GM21717 (cell line): ENCODE data around the gene ARRDC1.
A peak's percentile ranks its signal among the peaks of the same experiment; 100 is the strongest.
"Not testable (repeated sequence)": the region's sequence is repeated elsewhere in the genome, so short reads cannot be mapped to it uniquely, and the experiment has no call there.

ENCODE experiments used
- ATAC-seq: cut with Tn5 transposase; IDR thresholded peaks from one replicate; pipeline ENCODE4 v1.9.1; 2021; ENCODE audit warnings: mild to moderate bottlenecking, moderate library complexity; ENCODE audit not compliant: unreplicated experiment

Gene ARRDC1

DNA sequence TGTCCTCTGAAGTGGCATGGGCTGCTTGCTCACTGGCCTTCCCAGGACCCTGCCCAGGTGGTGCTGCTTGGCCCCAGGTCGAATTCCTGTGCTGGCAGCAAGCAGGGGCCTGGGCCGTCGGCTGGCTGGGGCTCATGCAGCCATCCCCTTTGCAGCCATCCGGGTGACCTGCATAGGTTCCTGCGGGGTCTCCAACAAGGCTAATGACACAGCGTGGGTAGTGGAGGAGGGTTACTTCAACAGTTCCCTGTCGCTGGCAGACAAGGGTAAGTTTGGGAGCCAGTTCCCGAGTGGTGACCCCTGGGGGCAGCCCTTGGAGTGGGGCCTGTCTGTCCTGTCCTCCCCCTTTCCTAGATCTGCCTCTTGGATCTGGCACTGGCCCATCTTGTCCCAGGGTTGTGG, 7.3 kb downstream of the ARRDC1 start:
- ATAC-seq, result no peak

DNA sequence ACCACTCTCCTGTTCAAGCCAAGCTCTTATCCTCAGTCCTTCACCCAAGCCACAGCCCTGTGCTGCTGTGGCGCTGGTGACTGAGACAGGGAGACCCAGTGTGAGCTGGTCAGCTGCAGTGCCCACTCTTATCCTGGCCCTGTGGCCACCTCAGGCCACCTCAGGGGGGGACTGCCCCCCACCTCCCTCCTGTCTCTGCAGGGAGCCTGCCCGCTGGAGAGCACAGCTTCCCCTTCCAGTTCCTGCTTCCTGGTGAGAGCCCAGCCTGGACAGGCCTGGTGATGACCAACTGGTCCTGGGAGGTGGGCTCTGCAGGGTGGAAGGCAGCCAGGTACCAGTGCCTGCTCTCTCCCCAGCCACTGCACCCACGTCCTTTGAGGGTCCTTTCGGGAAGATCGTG, 7.8 kb downstream of the ARRDC1 start:
- ATAC-seq, result no peak

DNA sequence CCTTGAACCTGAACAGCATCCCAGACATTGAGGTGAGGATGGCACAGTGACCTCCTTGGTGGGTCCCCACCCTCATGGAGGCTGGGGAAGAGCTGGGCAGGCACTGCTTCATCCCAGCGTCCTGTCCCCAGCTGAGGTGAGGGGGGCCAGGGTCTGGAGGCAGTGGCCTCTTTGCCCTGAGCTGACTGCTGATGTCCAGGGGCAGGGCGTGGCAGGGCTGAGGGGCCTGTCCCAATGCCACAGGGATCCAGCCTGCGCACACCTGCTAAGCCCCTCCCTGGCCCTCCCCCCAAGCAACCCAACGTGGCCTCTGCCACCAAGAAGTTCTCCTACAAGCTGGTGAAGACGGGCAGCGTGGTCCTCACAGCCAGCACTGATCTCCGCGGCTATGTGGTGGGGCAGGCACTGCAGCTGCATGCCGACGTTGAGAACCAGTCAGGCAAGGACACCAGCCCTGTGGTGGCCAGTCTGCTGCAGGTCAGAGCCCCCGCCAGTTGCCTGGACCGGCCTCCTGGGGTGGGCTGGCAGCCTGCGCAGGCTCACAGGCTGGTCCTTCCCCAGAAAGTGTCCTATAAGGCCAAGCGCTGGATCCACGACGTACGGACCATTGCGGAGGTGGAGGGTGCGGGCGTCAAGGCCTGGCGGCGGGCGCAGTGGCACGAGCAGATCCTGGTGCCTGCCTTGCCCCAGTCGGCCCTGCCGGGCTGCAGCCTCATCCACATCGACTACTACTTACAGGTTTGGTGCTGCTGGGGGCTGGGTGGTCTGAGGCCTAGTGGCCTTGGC, 8.4 kb downstream of the ARRDC1 start:
- ATAC-seq, result no peak

DNA sequence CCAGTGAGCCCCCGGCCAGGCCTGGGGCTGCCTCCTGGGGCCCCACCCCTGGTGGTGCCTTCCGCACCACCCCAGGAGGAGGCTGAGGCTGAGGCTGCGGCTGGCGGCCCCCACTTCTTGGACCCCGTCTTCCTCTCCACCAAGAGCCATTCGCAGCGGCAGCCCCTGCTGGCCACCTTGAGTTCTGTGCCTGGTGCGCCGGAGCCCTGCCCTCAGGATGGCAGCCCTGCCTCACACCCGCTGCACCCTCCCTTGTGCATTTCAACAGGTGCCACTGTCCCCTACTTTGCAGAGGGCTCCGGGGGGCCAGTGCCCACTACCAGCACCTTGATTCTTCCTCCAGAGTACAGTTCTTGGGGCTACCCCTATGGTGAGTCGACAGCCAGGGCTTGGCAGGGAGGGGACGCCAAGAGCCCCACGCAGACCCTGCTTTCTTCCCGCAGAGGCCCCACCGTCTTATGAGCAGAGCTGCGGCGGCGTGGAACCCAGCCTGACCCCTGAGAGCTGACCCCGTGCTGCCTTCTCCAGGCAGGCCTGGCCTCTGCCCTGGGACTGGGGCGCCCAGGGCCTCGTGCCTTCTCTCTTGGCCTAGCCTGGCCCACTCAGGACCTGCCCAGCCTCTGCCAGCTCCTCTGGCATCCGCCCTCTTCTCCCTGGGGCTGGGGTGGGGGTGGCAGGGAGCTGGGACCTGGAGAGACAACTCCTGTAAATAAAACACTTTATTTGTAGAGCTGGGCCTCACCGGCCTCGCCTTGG, 9.3 kb downstream of the ARRDC1 start:
- no peak for ATAC-seq

DNA sequence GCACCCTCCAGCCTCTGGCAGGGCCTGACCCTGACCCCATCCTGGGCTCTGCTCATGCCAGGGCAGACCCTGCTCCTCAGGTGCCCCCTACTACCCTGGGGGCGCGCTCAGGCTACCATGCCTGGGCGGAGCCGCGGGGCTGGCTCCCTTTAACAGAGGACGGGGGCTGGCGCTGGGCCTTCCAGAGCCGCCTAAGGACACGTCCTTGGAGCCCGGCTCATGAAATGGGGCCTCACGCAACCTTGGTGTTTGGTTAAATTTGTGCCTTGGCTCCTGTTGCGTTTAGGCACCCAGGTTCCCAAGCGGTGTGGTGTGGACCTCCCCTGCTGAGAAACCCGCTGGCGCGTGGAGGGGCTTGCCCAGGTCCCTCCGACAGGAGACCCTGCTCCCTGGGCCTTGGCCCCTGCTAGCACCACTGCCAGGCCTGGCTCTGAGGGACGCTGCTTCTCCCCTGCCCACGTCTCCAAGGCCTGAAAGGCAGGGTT, 9.9 kb downstream of the ARRDC1 start:
- no peak for ATAC-seq

DNA sequence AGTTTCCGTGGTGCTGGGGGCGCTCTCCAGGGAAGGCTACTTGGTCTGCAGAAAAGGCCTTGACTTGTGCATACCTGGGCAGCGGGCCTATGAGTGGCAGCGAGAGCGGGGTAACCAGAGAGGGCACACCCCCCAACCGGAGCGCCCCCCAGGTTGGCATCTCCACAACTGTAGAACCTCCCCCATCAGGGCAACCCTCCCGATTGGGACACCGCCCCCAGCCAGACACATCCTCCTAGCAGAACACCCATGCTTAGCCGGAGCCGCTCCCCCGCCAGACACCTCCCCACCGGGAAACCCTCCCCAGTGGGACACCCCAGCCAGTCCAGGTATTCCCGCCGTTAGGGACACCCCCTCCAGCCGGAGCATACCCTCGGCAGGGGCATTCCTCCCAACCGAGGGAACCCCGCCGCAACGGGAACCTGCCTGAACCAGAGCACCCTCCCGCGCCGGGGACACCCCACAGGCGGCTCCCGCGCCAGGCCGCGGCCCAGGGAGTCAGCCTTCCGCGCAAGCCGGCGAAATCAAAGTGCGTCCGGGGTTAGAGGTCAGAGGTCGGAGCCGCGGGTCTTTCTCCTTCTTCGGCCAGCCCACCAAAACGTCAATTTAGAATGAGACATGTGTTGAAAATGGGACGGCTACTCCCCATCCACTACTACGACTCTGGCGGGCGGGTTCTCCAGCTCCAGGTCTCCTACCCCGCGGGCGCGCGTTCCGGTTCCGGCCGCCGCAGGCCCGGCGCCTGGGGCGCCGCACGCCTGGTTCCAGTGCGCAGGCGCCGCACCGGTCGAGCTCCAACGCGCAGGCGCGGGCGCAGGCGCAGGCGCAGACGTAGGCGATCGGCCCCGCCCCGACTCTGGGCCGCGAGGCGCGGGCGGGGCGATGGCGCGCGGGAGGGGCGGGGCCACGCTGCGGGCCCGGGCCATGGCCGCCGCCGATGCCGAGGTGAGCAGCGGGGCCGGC, 12.9 kb downstream of the ARRDC1 start, which contains the start of gene EHMT1:
Gene EHMT1 (plus strand): TSS at position 901 of the 963 bp plus-strand sequence. CDS start 24 bp downstream, at position 925.
- peak; percentile 43 for ATAC-seq

DNA sequence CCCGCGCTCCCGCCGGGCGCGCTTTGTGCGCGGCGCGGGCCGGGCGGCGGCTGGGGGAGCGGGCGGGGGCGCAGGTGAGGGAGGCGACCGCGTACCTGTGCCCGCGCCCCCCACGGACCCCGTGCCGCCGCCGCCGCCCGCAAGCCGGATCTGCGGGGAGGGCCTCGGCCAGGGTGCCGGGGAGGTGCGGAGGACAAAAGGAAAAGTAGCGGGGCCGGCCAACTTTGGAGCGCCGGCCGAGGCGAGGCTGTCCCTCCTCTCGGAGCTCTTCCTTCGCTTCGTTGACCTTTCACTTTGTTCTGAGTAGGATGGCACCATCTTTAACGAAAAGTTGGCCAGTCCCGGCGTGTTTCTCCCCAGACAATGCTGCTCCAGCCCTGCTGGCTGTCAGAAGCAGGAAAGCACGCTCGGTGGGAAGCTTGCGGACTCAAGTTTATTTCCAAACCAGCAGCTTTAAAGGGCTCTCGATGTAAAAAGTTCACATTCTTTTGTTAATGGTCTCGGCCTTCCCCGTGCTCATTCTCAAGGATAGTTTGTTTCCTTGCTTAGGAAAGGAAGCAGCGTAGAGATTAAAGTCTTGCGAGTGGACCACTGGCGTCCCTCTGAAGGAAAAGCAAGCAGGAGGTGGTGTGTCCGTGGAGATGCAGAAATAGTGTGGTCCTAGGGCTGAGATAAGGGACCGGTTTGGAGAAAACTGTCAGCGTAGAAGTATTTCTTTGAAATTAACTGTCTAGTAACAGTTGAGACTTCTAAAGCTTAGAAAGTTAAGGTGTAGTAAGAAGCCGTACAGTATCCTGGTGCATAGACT, 14.0 kb downstream of the ARRDC1 start:
- peak; percentile 9 for ATAC-seq

DNA sequence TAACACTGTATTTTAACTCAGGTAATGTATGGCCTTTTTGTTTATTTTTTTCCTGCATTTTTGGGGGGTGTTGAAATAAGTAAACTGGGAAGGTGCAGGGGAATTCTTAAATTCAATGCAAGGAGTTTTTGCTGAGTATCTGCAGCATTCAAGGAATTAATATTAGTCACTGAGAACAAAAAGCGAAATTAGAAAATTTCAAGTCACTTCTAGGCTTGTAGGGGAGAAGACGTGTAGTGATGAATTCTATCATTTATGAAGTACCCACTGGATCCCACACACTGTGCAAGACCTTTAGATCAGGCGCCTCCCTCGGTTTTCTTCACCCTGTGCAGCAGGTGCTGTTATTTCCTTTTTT, 14.5 kb downstream of the ARRDC1 start:
- no peak for ATAC-seq

DNA sequence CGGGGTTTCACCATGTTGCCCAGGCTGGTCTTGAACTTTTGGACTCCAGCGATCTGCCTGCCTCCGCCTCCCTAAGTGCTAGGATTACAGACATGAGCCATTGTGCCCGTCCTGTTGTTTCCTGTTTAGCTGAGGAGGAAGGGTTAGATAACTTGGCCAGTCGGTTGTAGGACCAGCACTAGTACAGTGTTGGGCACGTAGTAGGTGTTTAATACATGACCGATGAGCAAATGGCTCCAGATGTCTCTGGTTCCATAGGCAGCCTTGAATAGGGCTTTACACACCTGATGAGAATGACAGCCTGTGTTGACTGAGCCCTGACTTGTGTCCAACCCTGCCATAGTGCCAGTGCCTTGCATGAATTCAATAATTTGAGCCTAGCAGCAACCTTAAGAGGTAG, 15.1 kb downstream of the ARRDC1 start:
- no peak for ATAC-seq

DNA sequence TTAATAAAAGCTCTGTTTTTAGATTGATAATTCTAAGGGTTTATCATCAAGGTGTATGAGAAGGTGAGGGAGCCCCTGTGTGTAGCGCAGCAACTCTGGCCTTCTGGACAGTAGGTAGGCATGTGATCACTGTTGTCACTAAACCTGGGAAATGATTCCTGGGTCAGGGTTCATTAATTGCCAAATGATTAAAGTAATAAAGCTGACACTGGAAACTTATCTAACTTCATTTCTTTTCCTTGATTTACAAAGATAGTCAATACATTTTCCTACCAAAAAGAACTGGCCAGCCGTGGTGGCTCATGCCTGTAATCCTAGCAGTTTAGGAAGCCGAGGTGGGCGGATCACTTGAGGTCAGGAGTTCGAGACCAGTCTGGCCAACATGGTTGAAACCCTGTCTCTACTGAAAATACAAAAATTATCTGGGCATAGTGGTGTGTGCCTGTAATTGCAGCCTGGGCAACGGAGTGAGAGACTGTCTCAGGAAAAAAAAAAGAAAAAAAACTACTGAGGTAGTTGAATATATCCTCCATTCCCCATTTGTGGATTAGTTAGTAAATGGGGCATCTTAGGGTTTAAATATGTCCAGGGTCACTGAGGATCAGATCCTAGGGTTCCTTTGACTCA, 15.8 kb downstream of the ARRDC1 start:
- ATAC-seq, result no peak

DNA sequence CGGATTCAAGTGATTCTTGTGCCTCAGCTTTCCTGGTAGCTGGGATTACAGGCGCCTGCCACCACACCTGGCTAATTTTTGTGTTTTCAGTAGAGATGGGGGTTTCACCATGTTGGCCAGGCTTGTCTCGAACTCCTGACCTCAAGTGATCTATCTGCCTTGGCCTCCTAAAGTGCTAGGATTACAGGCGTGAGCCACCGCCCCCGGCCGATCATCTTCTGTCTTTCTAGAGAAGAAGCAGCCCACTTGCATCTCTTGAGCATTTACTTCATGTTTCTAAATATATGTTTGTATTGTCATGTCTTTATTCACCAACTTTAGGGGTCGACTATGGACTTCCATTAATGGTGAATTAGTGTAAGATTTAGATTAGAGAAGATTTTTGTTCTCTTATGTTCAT, 16.7 kb downstream of the ARRDC1 start:
- not testable (repeated sequence) for ATAC-seq

DNA sequence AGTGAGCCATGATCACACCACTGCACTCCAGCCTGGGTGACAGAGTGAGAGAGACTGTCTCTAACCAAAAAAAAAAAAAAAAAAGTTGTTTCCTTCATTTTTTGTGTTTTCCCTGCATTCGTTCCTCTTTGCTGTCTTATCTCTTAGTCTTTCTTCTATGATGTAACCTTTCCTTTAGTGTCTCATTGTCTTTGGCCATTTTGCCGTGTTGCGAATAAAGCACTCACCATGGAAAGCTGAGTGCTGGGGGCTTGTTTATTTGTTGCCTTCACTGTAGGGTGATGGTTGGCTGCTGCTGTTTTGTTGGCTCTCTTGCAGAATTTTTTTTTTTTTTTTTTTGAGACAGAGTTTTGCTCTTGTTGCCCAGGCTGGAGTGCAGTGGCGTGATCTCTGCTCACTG, 21.0 kb downstream of the ARRDC1 start:
- no peak for ATAC-seq

DNA sequence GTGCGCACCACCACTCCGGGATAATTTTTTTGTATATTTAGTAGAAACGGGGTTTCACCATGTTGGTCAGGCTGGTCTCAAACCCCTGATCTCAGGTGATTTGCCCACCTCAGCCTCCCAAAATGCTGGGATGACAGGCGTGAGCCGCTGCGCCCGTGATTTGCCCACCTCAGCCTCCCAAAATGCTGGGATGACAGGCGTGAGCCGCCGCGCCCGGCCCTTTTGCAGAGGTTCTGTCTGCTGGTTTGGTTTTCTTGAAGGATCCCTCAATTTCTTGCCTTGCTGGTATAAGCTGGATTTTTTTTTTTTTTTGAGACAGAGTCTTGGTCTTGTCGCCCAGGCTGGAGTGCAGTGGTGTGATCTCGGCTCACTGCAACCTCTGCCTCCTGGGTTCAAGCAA, 21.9 kb downstream of the ARRDC1 start:
- not testable (repeated sequence) for ATAC-seq

DNA sequence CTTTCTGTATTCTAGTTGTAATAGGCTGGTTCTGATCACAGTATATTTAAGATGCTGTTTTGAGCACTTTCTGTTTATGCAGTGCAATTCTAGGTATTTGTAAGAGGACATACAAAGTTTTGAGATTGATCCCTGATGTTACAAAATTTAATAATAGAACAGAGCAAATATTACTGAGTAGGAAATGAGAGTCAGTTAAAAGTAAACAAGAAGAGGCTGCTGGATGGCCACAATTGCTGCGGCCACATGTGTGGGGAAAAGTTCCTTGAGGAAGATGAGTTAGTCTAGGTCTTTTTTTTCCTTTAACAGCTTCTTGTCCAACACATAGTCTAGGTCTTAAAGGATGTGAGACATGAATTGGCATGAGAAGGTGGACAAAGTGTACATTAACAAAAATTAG, 24.6 kb downstream of the ARRDC1 start:
- no peak for ATAC-seq

DNA sequence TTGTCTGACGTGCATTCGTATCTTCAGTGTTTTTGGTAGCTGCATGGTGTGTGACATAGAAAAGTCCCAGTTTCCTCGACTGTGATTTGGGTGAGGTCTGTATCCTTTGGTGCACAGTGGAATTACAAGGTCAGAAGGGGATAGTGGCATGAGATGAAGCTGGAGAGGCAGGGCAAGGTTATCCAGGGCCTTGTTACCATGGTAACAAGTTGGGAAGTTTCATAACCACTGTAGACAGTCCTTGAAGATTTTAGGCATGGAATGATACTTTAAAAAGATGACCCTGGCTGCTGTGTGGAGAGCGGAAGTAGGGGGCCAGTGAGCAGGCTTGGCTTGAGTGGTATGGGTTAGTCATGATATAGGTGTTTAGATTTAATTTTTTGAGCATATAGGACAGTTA, 25.2 kb downstream of the ARRDC1 start:
- ATAC-seq, result no peak

DNA sequence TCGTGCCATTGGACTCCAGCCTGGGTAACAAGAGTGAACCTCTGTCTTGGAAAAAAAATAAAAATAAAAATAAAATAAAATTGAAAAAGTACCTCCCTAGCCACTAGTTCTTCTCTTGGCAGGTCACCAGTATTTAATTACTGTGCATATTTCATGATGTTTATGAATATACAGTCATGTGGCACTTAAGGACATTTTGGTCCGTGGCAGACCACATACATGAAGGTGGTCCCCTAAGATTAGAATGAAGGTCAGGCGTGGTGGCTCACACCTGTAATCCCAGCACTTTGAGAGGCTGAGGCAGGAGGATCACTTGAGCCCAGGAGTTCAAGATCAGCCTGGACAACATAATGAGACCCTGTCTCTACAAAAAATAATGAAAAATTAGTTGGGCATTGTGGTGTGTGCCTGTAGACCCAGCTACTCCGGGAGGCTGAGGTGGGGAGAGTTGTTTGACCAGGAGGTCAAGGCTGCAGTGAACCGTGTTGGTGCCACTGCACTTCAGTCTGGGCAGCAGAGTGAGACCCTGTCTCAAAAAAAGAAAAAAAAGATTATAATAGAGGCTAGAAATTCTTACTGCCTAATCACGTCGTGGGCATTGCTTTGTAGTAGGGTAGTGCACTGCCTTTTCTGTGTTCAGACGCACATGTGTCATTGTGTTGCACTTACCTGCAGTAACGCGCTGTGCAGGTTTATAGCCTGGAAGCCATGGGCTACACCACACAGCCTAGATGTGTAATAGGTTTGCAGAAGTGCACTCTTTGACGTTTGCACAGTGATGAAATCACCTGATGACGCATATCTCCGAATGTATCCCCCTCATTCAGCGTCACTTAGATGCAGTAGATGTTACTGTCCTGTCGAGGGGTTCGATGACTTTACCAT, 26.1 kb downstream of the ARRDC1 start:
- no peak for ATAC-seq

DNA sequence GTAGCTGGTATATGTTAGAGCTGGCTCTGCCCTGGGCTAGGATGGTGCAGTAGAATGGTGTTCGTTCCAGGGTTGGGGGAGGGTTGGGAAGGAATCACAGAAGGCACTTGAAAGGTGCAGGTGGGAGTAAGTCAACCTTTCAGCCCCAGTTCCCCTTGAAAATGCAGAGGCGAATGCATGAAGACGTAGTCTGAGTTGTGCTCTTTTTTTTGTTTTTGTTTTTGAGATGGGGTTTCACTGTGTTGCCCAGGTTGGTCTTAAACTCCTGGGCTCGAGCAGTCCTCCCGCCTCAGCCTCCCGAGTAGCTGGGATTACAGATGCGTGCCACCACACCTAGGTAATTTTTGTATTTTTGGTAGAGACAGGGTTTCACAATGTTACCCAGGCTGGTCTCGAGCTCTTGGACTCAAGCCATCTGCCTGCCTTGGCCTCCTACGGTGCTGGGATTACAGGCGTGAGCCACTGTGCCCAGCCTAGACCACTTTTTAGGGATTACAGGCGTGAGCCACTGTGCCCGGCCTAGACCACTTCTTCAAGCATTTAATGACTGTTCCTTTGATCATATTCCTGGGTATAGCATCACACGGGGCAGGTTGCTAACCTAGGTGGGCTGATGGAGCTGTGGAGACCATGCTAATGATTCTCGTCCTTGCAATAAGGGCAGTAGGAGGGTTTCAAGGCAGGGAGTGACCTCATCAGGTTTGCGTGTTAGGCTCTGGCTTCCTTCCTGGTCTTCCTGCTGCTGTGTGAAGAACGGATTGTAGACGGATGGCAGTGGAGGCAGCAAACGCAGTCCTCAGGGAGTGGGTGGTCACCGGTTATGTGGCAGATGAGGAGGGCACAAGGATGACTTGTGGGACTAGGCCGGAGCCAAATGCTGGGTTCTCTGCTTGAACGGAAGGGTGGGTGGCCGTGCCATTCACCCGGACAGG, 27.0 kb downstream of the ARRDC1 start:
- no peak for ATAC-seq

DNA sequence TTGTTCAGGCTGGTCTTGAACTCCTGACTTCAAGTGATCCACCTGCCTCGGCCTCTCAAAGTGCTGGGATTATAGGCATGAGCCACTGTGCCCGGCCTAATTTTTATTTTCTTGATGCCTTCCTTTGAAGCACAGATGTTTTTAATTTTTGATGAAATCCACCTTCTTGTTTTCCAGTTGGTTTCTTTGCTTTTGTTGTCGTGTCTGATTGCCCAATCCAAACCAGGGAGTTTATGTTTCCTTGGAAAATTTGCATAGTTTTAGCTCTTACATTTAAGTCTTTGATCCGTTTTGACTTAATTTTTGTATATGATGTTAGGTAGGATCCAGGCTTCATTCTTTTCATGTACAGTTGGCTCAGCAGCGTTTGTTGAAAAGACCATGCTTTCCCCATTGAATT, 28.5 kb downstream of the ARRDC1 start:
- ATAC-seq, result no peak
